SU-DHL-6 (cell line): ENCODE measurements around the gene ZCCHC4.

Experiments
- CTCF ChIP-seq: fragments of 200-600 bp; sonication (generic); IDR thresholded peaks from one replicate; pipeline ENCODE4 v1.5.1; 2017; ENCODE audit warnings: antibody characterized with exemption, mild to moderate bottlenecking, low read length, moderate library complexity; ENCODE audit not compliant: insufficient read depth, poor library complexity, severe bottlenecking
- EZH2phosphoT487 ChIP-seq: fragments of 200-600 bp; sonication (generic), shearing (Covaris generic); conservative IDR thresholded peaks from 2 replicates; pipeline ENCODE4 v1.6.1; 2018; ENCODE audit warnings: mild to moderate bottlenecking, antibody characterized with exemption, low read length, moderate library complexity, mixed read lengths

GRCh38 chr4:25308306-25308705, 4.3 kb upstream of the ZCCHC4 start:
- TF ChIP-seq CTCF (no peak), EZH2phosphoT487 (no peak)
